GM10248 (cell line): ENCODE results near the gene PPM1A.

Experiments used
- CTCF ChIA-PET: fragments of 300-600 bp; sonication (Branson Sonifier 250); formaldehyde crosslinking; extraction: SDS; loops from one replicate; lab custom pipeline; 2021; ENCODE audit warnings: antibody characterized with exemption; lab: Yijun Ruan, JAX
- POLR2A ChIA-PET: fragments of 350-650 bp; sonication (Branson Sonifier 250); formaldehyde crosslinking; extraction: SDS; loops from one replicate; lab custom pipeline; 2020; ENCODE audit warnings: antibody characterized with exemption; lab: Yijun Ruan, JAX
- DNase-seq: peaks from one replicate; pipeline ENCODE4 v3.0.0; 2012; ENCODE audit errors: extremely low spot score
- TF ChIP-seq, protein P1 (sequence below): IDR thresholded peaks from 2 replicates; pipeline ENCODE4 v1.5.1; 2012; ENCODE audit warnings: mild to moderate bottlenecking, low read depth; ENCODE audit errors: extremely low read depth, missing control alignments, control extremely low read depth

The PPM1A gene

DNA sequence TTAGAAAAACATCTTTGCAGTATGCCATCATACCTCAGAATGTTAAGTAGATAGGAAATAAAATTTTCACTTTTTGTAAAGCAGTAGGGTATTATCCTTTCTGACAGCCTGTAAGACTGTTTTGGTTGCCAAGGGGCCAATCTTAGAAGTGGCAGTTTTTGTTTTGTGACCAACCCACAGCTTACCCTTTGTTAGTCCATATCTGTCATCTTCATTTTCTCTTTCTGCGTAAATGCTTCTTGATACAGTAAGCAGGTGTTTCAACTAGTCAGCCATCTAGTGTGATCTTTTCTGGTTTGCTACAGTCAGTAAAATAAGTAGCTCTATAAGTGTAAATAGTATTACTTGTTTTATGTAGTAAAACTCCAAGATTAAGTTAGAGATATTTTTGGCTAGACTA, 8.8 kb downstream of the PPM1A start:
- POLR2A ChIA-PET = no interaction called here
- CTCF ChIA-PET = interaction anchor here (1.0 to 1.2 kb wide), 5 partner anchors 10 to 74 kb away, joined by 3 to 4 read pairs (median 3); no protein-coding TSS in a partner anchor
- no peak for DNase-seq
- TF ChIP-seq, protein P1, sequence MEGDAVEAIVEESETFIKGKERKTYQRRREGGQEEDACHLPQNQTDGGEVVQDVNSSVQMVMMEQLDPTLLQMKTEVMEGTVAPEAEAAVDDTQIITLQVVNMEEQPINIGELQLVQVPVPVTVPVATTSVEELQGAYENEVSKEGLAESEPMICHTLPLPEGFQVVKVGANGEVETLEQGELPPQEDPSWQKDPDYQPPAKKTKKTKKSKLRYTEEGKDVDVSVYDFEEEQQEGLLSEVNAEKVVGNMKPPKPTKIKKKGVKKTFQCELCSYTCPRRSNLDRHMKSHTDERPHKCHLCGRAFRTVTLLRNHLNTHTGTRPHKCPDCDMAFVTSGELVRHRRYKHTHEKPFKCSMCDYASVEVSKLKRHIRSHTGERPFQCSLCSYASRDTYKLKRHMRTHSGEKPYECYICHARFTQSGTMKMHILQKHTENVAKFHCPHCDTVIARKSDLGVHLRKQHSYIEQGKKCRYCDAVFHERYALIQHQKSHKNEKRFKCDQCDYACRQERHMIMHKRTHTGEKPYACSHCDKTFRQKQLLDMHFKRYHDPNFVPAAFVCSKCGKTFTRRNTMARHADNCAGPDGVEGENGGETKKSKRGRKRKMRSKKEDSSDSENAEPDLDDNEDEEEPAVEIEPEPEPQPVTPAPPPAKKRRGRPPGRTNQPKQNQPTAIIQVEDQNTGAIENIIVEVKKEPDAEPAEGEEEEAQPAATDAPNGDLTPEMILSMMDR = no peak

GRCh38 chr14:60265163-60265562, 16.1 kb downstream of the PPM1A start:
- no peak for DNase-seq
- POLR2A ChIA-PET = no interaction called here
- CTCF ChIA-PET = interaction anchor here (1.1 to 2.0 kb wide), 4 partner anchors 9 to 70 kb away, joined by 3 to 6 read pairs (median 3); no protein-coding TSS in a partner anchor
- TF ChIP-seq, protein P1 = no peak

GRCh38 chr14:60266021-60266937, 17.3 kb downstream of the PPM1A start:
- POLR2A ChIA-PET = interaction anchor here (0.7 kb wide), 1 partner anchor 11 kb away, joined by 3 read pairs; no protein-coding TSS in a partner anchor

DNA sequence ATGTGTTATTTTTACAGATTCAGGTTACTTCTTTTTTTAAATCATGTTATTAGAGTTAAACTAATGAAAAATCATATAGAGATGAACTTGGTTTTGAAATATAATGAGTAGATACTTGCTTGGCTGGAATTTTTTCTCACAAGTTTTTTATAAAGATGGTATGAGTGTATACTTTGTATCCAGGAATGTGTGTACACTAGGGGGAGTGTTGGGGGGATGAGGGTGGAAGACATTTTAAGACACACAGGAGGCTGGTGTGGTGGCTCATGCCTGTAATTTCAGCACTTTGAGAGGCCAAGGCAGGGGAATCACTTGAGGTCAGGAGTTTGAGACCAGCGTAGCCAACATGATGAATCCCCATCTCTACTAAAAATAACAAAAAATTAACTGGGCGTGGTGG, 23.2 kb downstream of the PPM1A start:
- ChIA-PET CTCF (interaction anchor here (1.0 to 1.5 kb wide), 4 partner anchors 10 to 83 kb away, joined by 3 to 6 read pairs (median 3); no protein-coding TSS in a partner anchor), POLR2A (no interaction called here)
- no peak for DNase-seq

More at GRCh38 chr14:60266021-60266937, 17.3 kb downstream of the PPM1A start:
- DNase-seq = no peak
- CTCF ChIA-PET = interaction anchor here (1.1 to 2.0 kb wide), 3 partner anchors 10 to 71 kb away, joined by 3 to 6 read pairs (median 3); no protein-coding TSS in a partner anchor
- TF ChIP-seq, protein P1 = no peak

GRCh38 chr14:60273956-60274355, 24.9 kb downstream of the PPM1A start:
- POLR2A ChIA-PET = no interaction called here
- DNase-seq = no peak
- TF ChIP-seq, protein P1 = no peak
- CTCF ChIA-PET = interaction anchor here (1.5 kb wide), 1 partner anchor 8 kb away, joined by 6 read pairs; no protein-coding TSS in a partner anchor

More for the DNA sequence above, 23.2 kb downstream of the PPM1A start:
- TF ChIP-seq, protein P1 = no peak

DNA sequence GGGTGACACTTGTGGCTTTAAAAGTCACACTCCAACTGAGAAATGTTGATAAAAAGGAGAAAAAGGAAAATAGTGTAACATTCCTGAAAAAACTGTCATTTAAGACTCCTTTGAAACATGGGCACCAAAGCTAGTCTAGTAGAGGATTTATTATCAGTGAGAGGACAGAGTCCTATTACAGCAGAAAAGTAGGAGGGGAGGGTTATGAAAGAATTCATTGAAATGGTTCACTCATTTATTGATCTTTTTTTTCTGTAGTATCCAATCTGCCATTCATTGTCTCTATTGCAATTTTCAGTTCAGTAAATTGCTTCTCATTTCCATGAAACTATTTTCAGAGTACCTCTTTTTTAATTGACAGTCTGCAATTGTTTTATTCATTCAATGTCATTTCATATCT, 25.4 kb downstream of the PPM1A start:
- TF ChIP-seq, protein P1 = no peak
- CTCF ChIA-PET = interaction anchor here (1.0 to 1.8 kb wide), 3 partner anchors 18 to 78 kb away, joined by 3 to 9 read pairs (median 3); no protein-coding TSS in a partner anchor
- no peak for DNase-seq
- POLR2A ChIA-PET = no interaction called here
